Bronchial epithelial cell (primary cell): ENCODE measurements around the gene MYO3B. TPM values are rescaled to one million over a fixed set of nuclear protein-coding genes. Genes with fewer than 3 reads are reported as not detected.
A peak's percentile ranks its signal among the peaks of the same experiment; 100 is the strongest.

Source experiments
- DNase-seq: peaks from one replicate; pipeline ENCODE4 v3.0.0-alpha.2; 2010; ENCODE audit warnings: low read depth
- FAIRE-seq: peaks from 2 replicates; lab custom pipeline; 2011; peaks lifted over from hg19 to GRCh38; lab: Jason Lieb, UNC
- H3K27me3 ChIP-seq: 2 replicates; pipeline ENCODE4 v1.5.1; 2011; ENCODE audit warnings: low read length; ENCODE audit not compliant: control insufficient read depth, insufficient read depth
- H3K36me3 ChIP-seq: 2 replicates; pipeline ENCODE4 v1.5.1; 2011; ENCODE audit warnings: low read length; ENCODE audit not compliant: control insufficient read depth, insufficient read depth
- H3K4me3 ChIP-seq: 2 replicates; pipeline ENCODE4 v1.5.1; 2011; ENCODE audit warnings: mild to moderate bottlenecking, low read depth, low read length, control low read depth
- CTCF ChIP-seq: IDR thresholded peaks from 2 replicates; pipeline ENCODE4 v1.5.1; 2011; ENCODE audit warnings: mild to moderate bottlenecking, moderate library complexity, low read length, control low read depth, inconsistent platforms; ENCODE audit not compliant: insufficient read depth, severe bottlenecking
- total RNA-seq: library from RNA; depleted of rRNA; stranded (reverse); fragments of >200 nt; gene quantifications from 2 replicates; pipeline ENCODE4 v1.2.1, GENCODE V29; 2014

MYO3B gene
- total RNA-seq, 1 donor from 2014 or later, result under 0.01 TPM

DNA sequence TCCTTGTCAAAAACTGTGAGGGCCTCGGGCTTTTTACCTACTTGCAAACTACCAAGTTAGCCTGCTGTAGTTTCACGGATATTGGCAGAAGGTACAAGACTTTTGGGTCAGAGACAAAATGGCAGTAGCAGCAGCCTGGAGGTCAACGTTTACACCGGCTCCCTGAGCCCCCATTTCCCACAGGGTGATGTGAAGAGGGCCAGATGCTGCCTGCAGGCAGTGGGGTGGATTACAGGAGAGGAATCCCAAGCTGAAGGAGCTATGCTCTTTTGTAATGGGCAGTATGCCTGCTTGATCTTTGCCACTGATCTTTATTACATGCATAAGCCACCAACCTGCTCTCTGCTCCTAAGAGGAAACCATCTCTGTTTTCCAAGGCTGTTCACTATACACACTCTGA, 507.6 kb downstream of the MYO3B start:
- no peak for DNase-seq
- Histone ChIP-seq H3K36me3 (no peaks in the 10 kb centered on the region), H3K27me3 (no peaks in the 10 kb centered on the region), H3K4me3 (no peak overlapping the region)
- FAIRE-seq, result no peak
- TF ChIP-seq CTCF, result no peak

GRCh38 chr2:170689481-170689880, 511.5 kb downstream of the MYO3B start:
- DNase-seq, result no peak
- no peaks in the 10 kb centered on the region for H3K27me3 ChIP-seq
- TF ChIP-seq CTCF, result no peak
- no peak overlapping the region for H3K4me3 ChIP-seq
- FAIRE-seq, result peak; percentile 32
- H3K36me3 ChIP-seq, result no peaks in the 10 kb centered on the region

DNA sequence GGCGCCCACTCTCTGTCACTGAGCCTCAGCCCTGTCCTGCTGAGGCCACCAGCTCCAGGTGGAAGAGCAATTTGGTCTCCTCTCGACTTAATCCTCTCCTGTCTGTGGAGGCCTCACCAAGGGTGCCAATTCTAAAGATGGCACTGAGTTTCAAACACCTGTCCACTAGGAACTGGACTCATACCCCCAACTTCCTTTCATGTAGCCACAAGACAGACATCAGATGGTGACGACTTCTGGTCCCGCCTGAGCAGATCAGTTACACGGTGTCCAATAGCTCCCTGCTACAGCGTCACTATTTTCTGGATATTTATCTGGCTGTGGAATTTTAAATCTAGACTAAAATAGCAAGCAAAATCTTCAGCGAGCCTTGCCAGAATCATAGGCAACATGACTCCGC, 512.7 kb downstream of the MYO3B start:
- FAIRE-seq, result no peak
- Histone ChIP-seq H3K4me3 (no peak overlapping the region), H3K36me3 (no peaks in the 10 kb centered on the region), H3K27me3 (no peaks in the 10 kb centered on the region)
- TF ChIP-seq CTCF, result no peak
- no peak for DNase-seq

GRCh38 chr2:170694316-170694715, 516.4 kb downstream of the MYO3B start:
- no peak for TF ChIP-seq CTCF
- H3K4me3 ChIP-seq, result no peak overlapping the region
- no peak for DNase-seq
- no peaks in the 10 kb centered on the region for H3K36me3 ChIP-seq
- H3K27me3 ChIP-seq, result no peaks in the 10 kb centered on the region
- no peak for FAIRE-seq

DNA sequence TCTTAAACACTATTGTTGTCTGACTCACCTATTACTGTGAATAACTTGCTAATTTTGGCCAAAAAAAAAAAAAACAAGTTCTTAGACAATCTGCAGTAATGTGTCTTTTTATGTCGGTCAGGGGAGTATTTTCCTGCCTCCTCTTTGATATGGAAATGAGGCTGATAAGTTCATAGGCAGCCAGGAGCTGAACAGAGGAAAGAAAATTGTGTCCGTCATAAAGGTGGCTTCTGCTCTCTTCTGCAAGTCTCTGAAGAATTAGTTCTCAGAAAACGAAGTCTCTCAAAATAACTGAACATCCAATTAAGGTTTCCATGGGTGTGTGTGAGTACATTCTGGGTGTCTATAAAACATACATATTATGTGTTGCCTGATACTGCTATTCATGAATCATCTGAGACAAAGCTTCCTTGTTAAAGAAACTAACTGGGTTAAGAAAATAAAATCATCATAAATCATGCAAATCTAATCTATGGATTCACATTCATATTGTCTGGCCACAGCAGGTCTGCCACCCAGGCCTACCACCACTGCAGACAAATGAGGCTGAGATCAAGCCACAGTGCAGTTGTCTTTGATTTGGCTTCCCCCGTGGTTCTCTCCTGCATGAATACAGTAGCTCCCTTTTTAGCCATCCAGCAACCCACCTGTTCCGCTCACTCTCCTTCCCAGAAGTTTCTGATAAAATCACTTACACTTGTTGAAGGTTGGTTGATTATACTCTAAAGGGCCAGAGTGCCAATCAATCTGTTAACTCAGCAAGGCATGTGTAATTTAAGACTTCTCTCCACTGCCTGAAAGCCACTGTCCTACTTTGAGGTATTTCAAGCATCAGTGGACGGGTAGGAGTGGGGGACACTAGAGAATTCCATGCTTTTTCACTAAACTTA, 517.8 kb downstream of the MYO3B start:
- DNase-seq (no peak), FAIRE-seq (no peak)
- Histone ChIP-seq H3K36me3 (no peaks in the 10 kb centered on the region), H3K4me3 (no peak overlapping the region), H3K27me3 (no peaks in the 10 kb centered on the region)
- TF ChIP-seq CTCF, result no peak
